Measurements from ENCODE around the gene IFIT1. TPM values are rescaled to one million over a fixed set of nuclear protein-coding genes. Genes with fewer than 3 reads are reported as not detected.

Gene IFIT1
- total RNA-seq, 1 donor from 2014 or later: 6.0 TPM

GRCh38 chr10:89425000-89425399, 32.6 kb downstream of the IFIT1 start:
- Mint-ChIP-seq H3K9me3 (peaks cover 5% of the 10 kb centered on the region), H3K27ac (no peak overlapping the region), H3K27me3 (no peaks in the 10 kb centered on the region), H3K4me1 (ENCODE audit: unreplicated experiment) (peaks cover 17% of the 10 kb centered on the region), H3K36me3 (peaks cover 3% of the 10 kb centered on the region), H3K4me3 (no peak overlapping the region)
- no peak for TF ChIP-seq CTCF (conservative IDR thresholded peaks at IDR 0.05)
- DNase-seq (ENCODE audit: extremely low spot score, unreplicated experiment): no peak

DNA sequence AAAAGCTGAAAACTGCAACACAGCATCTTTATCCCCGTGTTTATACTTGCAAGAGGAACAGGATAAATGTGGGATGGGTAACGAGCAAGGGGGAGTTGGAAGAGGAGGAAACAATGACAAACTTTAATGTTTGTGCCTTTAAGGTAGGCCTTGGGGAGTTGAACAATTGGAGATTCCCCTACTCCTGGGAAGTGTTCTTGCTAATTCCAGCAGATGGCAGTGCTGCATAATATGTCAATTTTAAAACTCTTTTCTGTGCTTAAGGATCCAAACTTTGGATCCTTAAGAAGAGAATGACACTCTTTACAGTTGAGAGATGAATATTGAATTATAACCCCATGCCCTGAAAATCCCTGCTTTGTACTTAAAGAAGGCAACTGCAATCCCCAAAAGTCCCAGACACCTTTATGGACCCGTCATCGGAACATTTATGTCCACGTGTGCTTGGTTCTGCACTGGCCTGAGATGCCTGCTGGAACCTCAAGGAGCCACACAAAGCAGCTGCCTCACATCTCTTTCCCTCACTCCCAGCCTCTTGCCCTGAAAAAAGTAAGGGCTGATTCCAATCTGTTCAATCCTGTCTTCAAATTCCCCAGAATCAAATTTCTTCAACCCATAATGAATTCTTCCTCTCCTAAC, 33.9 kb downstream of the IFIT1 start:
- no peaks in the 10 kb centered on the region for H3K36me3 Mint-ChIP-seq

GRCh38 chr10:89427629-89428028, 35.2 kb downstream of the IFIT1 start:
- TF ChIP-seq CTCF (conservative IDR thresholded peaks at IDR 0.05): no peak
- DNase-seq (ENCODE audit: extremely low spot score, unreplicated experiment): no peak
- Mint-ChIP-seq H3K27me3 (no peaks in the 10 kb centered on the region), H3K36me3 (no peaks in the 10 kb centered on the region), H3K4me3 (no peak overlapping the region), H3K9me3 (no peaks in the 10 kb centered on the region), H3K4me1 (ENCODE audit: unreplicated experiment) (peaks cover 13% of the 10 kb centered on the region), H3K27ac (no peak overlapping the region)

More for the DNA sequence above, 33.9 kb downstream of the IFIT1 start:
- no peak overlapping the region for H3K27ac Mint-ChIP-seq
- peaks cover 10% of the 10 kb centered on the region for H3K4me1 Mint-ChIP-seq (ENCODE audit: unreplicated experiment)
- H3K4me3 Mint-ChIP-seq: no peak overlapping the region
- H3K9me3 Mint-ChIP-seq: no peaks in the 10 kb centered on the region
- DNase-seq (ENCODE audit: extremely low spot score, unreplicated experiment): no peak
- TF ChIP-seq CTCF (conservative IDR thresholded peaks at IDR 0.05): peak; percentile 89
- H3K27me3 Mint-ChIP-seq: no peaks in the 10 kb centered on the region

- no peak overlapping the region for H3K4me3 Mint-ChIP-seq
- H3K36me3 Mint-ChIP-seq: no peaks in the 10 kb centered on the region
- TF ChIP-seq CTCF (conservative IDR thresholded peaks at IDR 0.05): no peak
- peaks cover 13% of the 10 kb centered on the region for H3K4me1 Mint-ChIP-seq (ENCODE audit: unreplicated experiment)
- H3K27ac Mint-ChIP-seq: no peak overlapping the region
- no peak for DNase-seq (ENCODE audit: extremely low spot score, unreplicated experiment)
- H3K9me3 Mint-ChIP-seq: no peaks in the 10 kb centered on the region
- no peaks in the 10 kb centered on the region for H3K27me3 Mint-ChIP-seq
Measured at GRCh38 chr10:89428877-89429276, 36.5 kb downstream of the IFIT1 start.

DNA sequence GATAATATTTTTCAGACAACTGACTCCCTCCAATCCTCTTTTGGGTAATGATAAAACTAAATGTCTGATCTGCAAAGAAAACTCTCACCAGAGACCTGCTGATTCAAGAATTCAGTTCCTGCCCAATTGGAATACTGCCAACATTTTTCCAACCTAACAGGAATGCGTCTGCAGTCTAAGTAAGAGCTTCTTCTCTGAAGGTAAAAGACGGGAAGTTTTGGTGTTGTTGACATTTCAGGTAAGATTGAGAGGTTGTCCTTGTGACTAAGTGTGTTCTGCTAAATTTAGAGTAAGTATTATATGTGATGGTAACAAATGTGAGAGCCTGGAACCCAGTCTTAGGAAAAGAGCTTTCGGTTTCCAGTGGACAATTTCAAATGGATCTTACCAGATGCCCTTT, 39.6 kb downstream of the IFIT1 start:
- TF ChIP-seq CTCF (conservative IDR thresholded peaks at IDR 0.05): no peak
- Mint-ChIP-seq H3K27me3 (no peaks in the 10 kb centered on the region), H3K27ac (peak overlapping the region; percentile 18), H3K36me3 (no peaks in the 10 kb centered on the region), H3K4me3 (no peak overlapping the region), H3K9me3 (no peaks in the 10 kb centered on the region), H3K4me1 (ENCODE audit: unreplicated experiment) (peaks cover 6% of the 10 kb centered on the region)
- DNase-seq (ENCODE audit: extremely low spot score, unreplicated experiment): no peak

Measured in type B pancreatic cell (in vitro differentiated cells).